GM12878 (cell line): ENCODE results near the gene RBM12. TPM values are rescaled to one million over a fixed set of nuclear protein-coding genes. Genes with fewer than 3 reads are reported as not detected.

Experiments
- BCLAF1 ChIP-seq: fragments of 450-650 bp; IDR thresholded peaks from 2 replicates; pipeline ENCODE4 v1.6.1; 2017; ENCODE audit warnings: antibody characterized with exemption, mild to moderate bottlenecking, moderate library complexity
- CHD2 ChIP-seq: IDR thresholded peaks from 2 replicates; pipeline ENCODE4 v1.6.1; 2011; ENCODE audit warnings: low read depth, low read length, improper control_type of control experiment, borderline replicate concordance
- JUNB ChIP-seq: IDR thresholded peaks from 2 replicates; pipeline ENCODE4 v1.6.1; 2016; ENCODE audit warnings: antibody characterized with exemption, mild to moderate bottlenecking
- KAT2A ChIP-seq: conservative IDR thresholded peaks from 2 replicates; pipeline ENCODE4 v1.6.1; 2011; ENCODE audit warnings: low read depth, low read length; ENCODE audit not compliant: control insufficient read depth
- LARP7 ChIP-seq: fragments of 450-650 bp; IDR thresholded peaks from 2 replicates; pipeline ENCODE4 v1.6.1; 2017; ENCODE audit warnings: mild to moderate bottlenecking
- MYC ChIP-seq: IDR thresholded peaks from 2 replicates; pipeline ENCODE4 v1.6.1; 2011; ENCODE audit warnings: mild to moderate bottlenecking, low read length, moderate library complexity, inconsistent platforms; ENCODE audit not compliant: insufficient read depth, insufficient replicate concordance, insufficient read length, severe bottlenecking
- NFIC ChIP-seq: IDR thresholded peaks from 2 replicates; pipeline ENCODE4 v1.6.1; 2012; ENCODE audit warnings: low read depth, mild to moderate bottlenecking, inconsistent platforms, low read length, moderate library complexity
- PBX3 ChIP-seq: IDR thresholded peaks from 2 replicates; pipeline ENCODE4 v1.6.1; 2011; ENCODE audit warnings: mild to moderate bottlenecking, low read depth, low read length, moderate library complexity; ENCODE audit not compliant: insufficient replicate concordance
- POLR2AphosphoS5 ChIP-seq: IDR thresholded peaks from 2 replicates; pipeline ENCODE4 v1.6.1; 2011; ENCODE audit warnings: mild to moderate bottlenecking, low read length, inconsistent platforms
- SMAD1 ChIP-seq: fragments of 450-650 bp; IDR thresholded peaks from 2 replicates; pipeline ENCODE4 v1.6.1; 2018; ENCODE audit warnings: mild to moderate bottlenecking, low read depth; ENCODE audit not compliant: partially characterized antibody
- SRF ChIP-seq, 2 experiments: IDR thresholded peaks; 2 replicates each; pipeline ENCODE4 v1.6.1; 2011; ENCODE audit warnings: low read depth in 2 of 2, low read length in 2 of 2, mild to moderate bottlenecking in 1 of 2, moderate library complexity in 1 of 2
- TCF3 ChIP-seq: IDR thresholded peaks from 2 replicates; pipeline ENCODE4 v1.6.1; 2012; ENCODE audit warnings: low read depth, mild to moderate bottlenecking, low read length, borderline replicate concordance; ENCODE audit not compliant: insufficient read depth
- WRNIP1 ChIP-seq: IDR thresholded peaks from 2 replicates; pipeline ENCODE4 v1.6.1; 2011; ENCODE audit warnings: low read depth, low read length, improper control_type of control experiment, borderline replicate concordance
- YY1 ChIP-seq: IDR thresholded peaks from 2 replicates; pipeline ENCODE4 v1.6.1; 2011; ENCODE audit warnings: low read depth, mild to moderate bottlenecking, low read length
- polyA plus RNA-seq, 11 experiments: library from polyadenylated mRNA; depleted of rRNA in 4 of 11; unstranded in 6 of 11; stranded (reverse) in 5 of 11; fragments of >200 nt; fragmentation: Nextera tagmentation in 4 of 11; fragmentation: Illumina TruSeq in 1 of 11; extraction: Ambion mirVana in 4 of 11; extraction: Trizol in 1 of 11; gene quantifications; 1 replicate in 1 of 11; 2 replicates in 10 of 11; pipeline versions ENCODE4 v1.2.1 to v1.2.3, GENCODE V29; 2011 to 2016; ENCODE audit warnings: inconsistent platforms in 2 of 11, missing spikeins in 2 of 11, low read depth in 1 of 11
- total RNA-seq, 4 experiments: library from RNA; depleted of rRNA in 3 of 4; stranded (reverse); fragments of >200 nt in 3 of 4; fragmentation: Illumina TruSeq in 1 of 4; extraction: Trizol in 1 of 4; gene quantifications; 2 replicates each; pipeline versions ENCODE4 v1.2.1 to v1.2.3, GENCODE V29; 2013 to 2021
- TF ChIP-seq, protein P1 (sequence below): fragments of 450-650 bp; conservative IDR thresholded peaks from 2 replicates; pipeline ENCODE4 v1.6.1; 2017; ENCODE audit warnings: mild to moderate bottlenecking, moderate library complexity
- TF ChIP-seq, protein P2 (sequence below): fragments of 450-650 bp; formaldehyde crosslinking; IDR thresholded peaks from 2 replicates; pipeline ENCODE4 v1.5.0; 2022; ENCODE audit warnings: mild to moderate bottlenecking, missing genetic modification characterization

The RBM12 gene
- total and polyA plus RNA-seq, 10 of the 15 experiments (the other 5 are each of a cell fraction or from before 2014, with no cell fraction given) = 4.7 to 153 (median 58.5) TPM

DNA sequence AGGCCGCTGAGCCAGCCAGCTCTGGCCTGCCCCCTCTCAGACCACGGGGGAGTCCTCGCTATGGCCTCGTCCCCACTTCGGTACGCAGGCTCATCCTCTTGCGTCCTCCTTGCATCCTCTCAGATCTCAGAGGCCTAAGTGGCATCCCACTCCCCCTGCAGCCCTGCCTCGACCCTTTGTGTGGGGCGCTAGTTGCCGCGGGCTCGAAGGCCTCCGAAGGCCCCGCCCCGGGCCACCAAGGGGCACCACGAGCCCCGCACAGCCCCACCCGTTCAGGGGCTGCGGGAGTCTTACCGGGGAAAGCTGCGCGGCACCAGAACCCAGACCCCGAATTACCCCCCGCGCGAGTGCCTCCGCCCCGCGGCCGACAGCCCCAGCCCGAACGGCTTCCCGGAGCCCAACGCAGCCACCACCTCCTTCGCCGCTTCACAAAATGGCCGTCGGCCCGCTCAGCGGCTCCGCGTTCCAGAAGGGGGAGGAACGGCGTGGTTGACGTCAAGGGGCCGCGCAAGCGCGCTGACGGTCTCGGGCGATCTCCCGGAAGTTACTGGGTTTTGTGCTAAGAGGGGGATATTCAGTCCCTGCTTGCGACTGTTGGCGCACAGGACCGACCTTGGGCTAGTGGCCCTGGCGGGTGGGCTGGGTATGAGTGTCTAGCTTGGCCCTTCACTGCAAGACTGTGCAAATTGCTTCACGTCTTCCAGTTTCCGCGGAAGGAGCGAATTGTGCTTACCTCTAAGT lies at the start of gene RBM12, which contains the start of gene CPNE1 (continued):
- no peak for TF ChIP-seq PBX3
- 0 out of 2 replicates have a peak, but pooled peaks have one; percentile 80 for TF ChIP-seq LARP7
- no peak for TF ChIP-seq SRF (IDR thresholded peaks at IDR 0.05; ENCODE audit: low read depth in 2 of 2, low read length in 2 of 2)
- no peak for TF ChIP-seq JUNB
- no peak; the same call in 1 of the 2 replicates for TF ChIP-seq TCF3
- peak; percentile 51; the same call in 1 of the 2 replicates for TF ChIP-seq CHD2
- TF ChIP-seq SMAD1 = peak; percentile 87
- TF ChIP-seq NFIC = no peak
- peak; percentile 99 for TF ChIP-seq YY1
- TF ChIP-seq WRNIP1 = no peak
- TF ChIP-seq, protein P1, sequence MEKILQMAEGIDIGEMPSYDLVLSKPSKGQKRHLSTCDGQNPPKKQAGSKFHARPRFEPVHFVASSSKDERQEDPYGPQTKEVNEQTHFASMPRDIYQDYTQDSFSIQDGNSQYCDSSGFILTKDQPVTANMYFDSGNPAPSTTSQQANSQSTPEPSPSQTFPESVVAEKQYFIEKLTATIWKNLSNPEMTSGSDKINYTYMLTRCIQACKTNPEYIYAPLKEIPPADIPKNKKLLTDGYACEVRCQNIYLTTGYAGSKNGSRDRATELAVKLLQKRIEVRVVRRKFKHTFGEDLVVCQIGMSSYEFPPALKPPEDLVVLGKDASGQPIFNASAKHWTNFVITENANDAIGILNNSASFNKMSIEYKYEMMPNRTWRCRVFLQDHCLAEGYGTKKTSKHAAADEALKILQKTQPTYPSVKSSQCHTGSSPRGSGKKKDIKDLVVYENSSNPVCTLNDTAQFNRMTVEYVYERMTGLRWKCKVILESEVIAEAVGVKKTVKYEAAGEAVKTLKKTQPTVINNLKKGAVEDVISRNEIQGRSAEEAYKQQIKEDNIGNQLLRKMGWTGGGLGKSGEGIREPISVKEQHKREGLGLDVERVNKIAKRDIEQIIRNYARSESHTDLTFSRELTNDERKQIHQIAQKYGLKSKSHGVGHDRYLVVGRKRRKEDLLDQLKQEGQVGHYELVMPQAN = peak; percentile 77
- TF ChIP-seq KAT2A = no peak
- TF ChIP-seq, protein P2, sequence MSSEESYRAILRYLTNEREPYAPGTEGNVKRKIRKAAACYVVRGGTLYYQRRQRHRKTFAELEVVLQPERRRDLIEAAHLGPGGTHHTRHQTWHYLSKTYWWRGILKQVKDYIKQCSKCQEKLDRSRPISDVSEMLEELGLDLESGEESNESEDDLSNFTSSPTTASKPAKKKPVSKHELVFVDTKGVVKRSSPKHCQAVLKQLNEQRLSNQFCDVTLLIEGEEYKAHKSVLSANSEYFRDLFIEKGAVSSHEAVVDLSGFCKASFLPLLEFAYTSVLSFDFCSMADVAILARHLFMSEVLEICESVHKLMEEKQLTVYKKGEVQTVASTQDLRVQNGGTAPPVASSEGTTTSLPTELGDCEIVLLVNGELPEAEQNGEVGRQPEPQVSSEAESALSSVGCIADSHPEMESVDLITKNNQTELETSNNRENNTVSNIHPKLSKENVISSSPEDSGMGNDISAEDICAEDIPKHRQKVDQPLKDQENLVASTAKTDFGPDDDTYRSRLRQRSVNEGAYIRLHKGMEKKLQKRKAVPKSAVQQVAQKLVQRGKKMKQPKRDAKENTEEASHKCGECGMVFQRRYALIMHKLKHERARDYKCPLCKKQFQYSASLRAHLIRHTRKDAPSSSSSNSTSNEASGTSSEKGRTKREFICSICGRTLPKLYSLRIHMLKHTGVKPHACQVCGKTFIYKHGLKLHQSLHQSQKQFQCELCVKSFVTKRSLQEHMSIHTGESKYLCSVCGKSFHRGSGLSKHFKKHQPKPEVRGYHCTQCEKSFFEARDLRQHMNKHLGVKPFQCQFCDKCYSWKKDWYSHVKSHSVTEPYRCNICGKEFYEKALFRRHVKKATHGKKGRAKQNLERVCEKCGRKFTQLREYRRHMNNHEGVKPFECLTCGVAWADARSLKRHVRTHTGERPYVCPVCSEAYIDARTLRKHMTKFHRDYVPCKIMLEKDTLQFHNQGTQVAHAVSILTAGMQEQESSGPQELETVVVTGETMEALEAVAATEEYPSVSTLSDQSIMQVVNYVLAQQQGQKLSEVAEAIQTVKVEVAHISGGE (CRISPR knock-in tag) = no peak
- peak; percentile 27 for TF ChIP-seq MYC
- peak; percentile 80 for TF ChIP-seq BCLAF1
- TF ChIP-seq POLR2AphosphoS5 = peak; percentile 96
